ENCODE results near the gene RASAL2. TPM values are rescaled to one million over a fixed set of nuclear protein-coding genes. Genes with fewer than 3 reads are reported as not detected.

The RASAL2 gene
- total RNA-seq, 1 experiment from 2014 or later, result 32.4 TPM

DNA sequence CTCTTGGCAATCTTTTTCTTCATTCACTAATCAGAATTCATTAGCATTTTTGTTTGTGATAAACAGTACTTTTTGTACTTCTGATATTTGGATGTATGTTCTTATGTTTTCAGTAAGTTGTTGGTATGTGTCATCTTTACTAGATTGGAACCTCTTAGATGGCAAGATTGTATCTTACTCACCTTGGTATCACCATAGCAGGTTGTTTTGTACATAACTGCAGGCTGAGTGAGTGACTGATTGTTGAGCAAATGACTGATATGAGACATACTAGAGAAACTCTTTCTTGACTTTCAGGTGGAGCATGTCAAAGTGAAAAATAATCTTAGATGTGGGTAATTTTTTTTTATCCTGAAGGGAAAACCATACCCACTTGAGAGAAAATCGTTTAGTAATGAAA, 229.2 kb downstream of the RASAL2 start:
- DNase-seq, result no peak
- BruUV-seq (replicated peaks), result no TSS peak
- TF ChIP-seq, protein P1, sequence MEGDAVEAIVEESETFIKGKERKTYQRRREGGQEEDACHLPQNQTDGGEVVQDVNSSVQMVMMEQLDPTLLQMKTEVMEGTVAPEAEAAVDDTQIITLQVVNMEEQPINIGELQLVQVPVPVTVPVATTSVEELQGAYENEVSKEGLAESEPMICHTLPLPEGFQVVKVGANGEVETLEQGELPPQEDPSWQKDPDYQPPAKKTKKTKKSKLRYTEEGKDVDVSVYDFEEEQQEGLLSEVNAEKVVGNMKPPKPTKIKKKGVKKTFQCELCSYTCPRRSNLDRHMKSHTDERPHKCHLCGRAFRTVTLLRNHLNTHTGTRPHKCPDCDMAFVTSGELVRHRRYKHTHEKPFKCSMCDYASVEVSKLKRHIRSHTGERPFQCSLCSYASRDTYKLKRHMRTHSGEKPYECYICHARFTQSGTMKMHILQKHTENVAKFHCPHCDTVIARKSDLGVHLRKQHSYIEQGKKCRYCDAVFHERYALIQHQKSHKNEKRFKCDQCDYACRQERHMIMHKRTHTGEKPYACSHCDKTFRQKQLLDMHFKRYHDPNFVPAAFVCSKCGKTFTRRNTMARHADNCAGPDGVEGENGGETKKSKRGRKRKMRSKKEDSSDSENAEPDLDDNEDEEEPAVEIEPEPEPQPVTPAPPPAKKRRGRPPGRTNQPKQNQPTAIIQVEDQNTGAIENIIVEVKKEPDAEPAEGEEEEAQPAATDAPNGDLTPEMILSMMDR (IDR thresholded peaks at IDR 0.05; ENCODE audit: unreplicated experiment), result no peak
- peaks cover 15% of the 10 kb centered on the region for H3K4me1 Mint-ChIP-seq (ENCODE audit: low read depth, unreplicated experiment)
- CTCF ChIA-PET, result no interaction called here
- H3K36me3 Mint-ChIP-seq (ENCODE audit: insufficient read depth, unreplicated experiment), result peaks cover 7% of the 10 kb centered on the region
- no peaks in the 10 kb centered on the region for H3K27me3 Mint-ChIP-seq (ENCODE audit: unreplicated experiment)
- H3K4me3 Mint-ChIP-seq (ENCODE audit: low read depth, unreplicated experiment), result no peak overlapping the region
- intact Hi-C loops (cut with micrococcal nuclease; ENCODE audit: unreplicated experiment), result no loop called here
- no peak overlapping the region for H3K27ac Mint-ChIP-seq (ENCODE audit: unreplicated experiment)
- no peaks in the 10 kb centered on the region for H3K9me3 Mint-ChIP-seq (ENCODE audit: low read depth, unreplicated experiment)

DNA sequence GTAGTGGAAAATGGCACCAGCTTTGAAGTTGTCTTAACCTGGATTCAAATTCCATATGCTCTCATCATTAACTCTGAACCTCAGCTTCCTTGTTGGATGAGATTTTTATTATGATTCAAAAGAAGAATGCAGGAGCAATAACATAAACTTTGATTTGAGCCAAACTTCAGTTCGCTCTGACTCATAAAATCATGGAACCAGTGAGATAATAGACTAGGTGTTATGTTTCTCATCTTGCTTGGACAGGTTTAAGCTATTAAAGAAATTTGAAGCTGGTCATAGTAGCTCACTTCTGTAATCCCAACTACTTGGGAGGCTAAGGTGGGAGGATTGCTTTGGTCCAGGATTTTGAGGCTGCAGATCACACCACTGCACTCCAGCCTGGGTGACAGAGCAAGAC, 230.1 kb downstream of the RASAL2 start:
- Mint-ChIP-seq H3K9me3 (ENCODE audit: low read depth, unreplicated experiment) (no peaks in the 10 kb centered on the region), H3K27me3 (ENCODE audit: unreplicated experiment) (no peaks in the 10 kb centered on the region), H3K36me3 (ENCODE audit: insufficient read depth, unreplicated experiment) (peaks cover 7% of the 10 kb centered on the region), H3K4me1 (ENCODE audit: low read depth, unreplicated experiment) (peaks cover 20% of the 10 kb centered on the region), H3K27ac (ENCODE audit: unreplicated experiment) (no peak overlapping the region), H3K4me3 (ENCODE audit: low read depth, unreplicated experiment) (no peak overlapping the region)
- BruUV-seq (replicated peaks), result no TSS peak
- DNase-seq, result no peak
- CTCF ChIA-PET, result interaction anchor here (0.7 to 1.2 kb wide), 2 partner anchors 13 to 222 kb away, joined by 5 read pairs; no protein-coding TSS in a partner anchor
- intact Hi-C loops (cut with micrococcal nuclease; ENCODE audit: unreplicated experiment), result no loop called here
- TF ChIP-seq, protein P1 (IDR thresholded peaks at IDR 0.05; ENCODE audit: unreplicated experiment), result no peak

DNA sequence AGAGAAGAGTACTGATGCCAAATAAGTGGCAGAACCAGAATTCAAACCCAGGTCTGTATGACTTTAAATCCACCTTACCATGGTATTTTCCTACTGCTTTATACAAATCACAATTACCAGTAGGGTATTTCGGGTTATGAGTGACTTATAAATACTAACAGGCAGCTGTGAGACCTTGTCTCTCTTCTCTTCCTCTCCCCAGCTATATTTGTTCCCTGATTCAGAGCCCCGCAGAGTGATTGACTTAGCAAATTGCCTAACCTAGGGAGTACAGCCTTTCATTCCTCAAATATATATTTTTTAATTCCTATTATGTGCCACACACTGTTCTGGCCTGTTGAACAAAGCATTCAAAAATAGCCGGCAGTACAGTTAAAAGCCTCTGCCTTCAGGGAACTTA, 234.8 kb downstream of the RASAL2 start:
- no peaks in the 10 kb centered on the region for H3K36me3 Mint-ChIP-seq (ENCODE audit: insufficient read depth, unreplicated experiment)
- H3K27me3 Mint-ChIP-seq (ENCODE audit: unreplicated experiment), result no peaks in the 10 kb centered on the region
- no peak overlapping the region for H3K27ac Mint-ChIP-seq (ENCODE audit: unreplicated experiment)
- BruUV-seq (replicated peaks), result no TSS peak
- intact Hi-C loops (cut with micrococcal nuclease; ENCODE audit: unreplicated experiment), result no loop called here
- no peaks in the 10 kb centered on the region for H3K9me3 Mint-ChIP-seq (ENCODE audit: low read depth, unreplicated experiment)
- TF ChIP-seq, protein P1 (IDR thresholded peaks at IDR 0.05; ENCODE audit: unreplicated experiment), result no peak
- H3K4me3 Mint-ChIP-seq (ENCODE audit: low read depth, unreplicated experiment), result no peak overlapping the region
- CTCF ChIA-PET, result no interaction called here
- H3K4me1 Mint-ChIP-seq (ENCODE audit: low read depth, unreplicated experiment), result peaks cover 26% of the 10 kb centered on the region
- DNase-seq, result no peak

DNA sequence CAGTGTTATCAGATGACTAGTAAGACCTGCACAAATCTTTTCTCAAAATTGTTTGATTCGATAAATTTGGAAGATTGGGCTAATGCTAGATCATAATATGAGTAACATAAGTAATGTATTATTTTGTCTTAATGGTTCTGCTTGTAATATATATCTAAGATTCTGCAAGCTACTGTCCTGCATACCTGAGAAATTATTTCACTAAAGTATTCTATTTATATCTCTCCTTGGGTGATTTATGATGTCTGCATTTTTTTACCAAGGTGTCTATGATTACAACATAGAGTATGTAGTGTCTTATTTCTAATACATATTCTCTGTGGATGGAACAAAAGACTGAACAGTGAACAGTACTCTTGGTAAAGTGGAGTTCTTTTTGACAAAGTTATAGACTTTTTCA, 236.2 kb downstream of the RASAL2 start:
- no peak for DNase-seq
- CTCF ChIA-PET, result interaction anchor here (0.9 kb wide), 1 partner anchor 41 kb away, joined by 3 read pairs; no protein-coding TSS in a partner anchor
- intact Hi-C loops (cut with micrococcal nuclease; ENCODE audit: unreplicated experiment), result no loop called here
- peaks cover 26% of the 10 kb centered on the region for H3K4me1 Mint-ChIP-seq (ENCODE audit: low read depth, unreplicated experiment)
- H3K27me3 Mint-ChIP-seq (ENCODE audit: unreplicated experiment), result no peaks in the 10 kb centered on the region
- H3K9me3 Mint-ChIP-seq (ENCODE audit: low read depth, unreplicated experiment), result no peaks in the 10 kb centered on the region
- no TSS peak for BruUV-seq (replicated peaks)
- no peak overlapping the region for H3K4me3 Mint-ChIP-seq (ENCODE audit: low read depth, unreplicated experiment)
- no peak overlapping the region for H3K27ac Mint-ChIP-seq (ENCODE audit: unreplicated experiment)
- peaks cover 4% of the 10 kb centered on the region for H3K36me3 Mint-ChIP-seq (ENCODE audit: insufficient read depth, unreplicated experiment)
- TF ChIP-seq, protein P1 (IDR thresholded peaks at IDR 0.05; ENCODE audit: unreplicated experiment), result no peak
